Parathyroid adenoma (tissue), 2 donors: Measurements from ENCODE around the gene CLDN6.

Experiments
- H2AFZ ChIP-seq: fragments of 300-600 bp; sonication (generic); one replicate; pipeline ENCODE4 v1.7.0; 2017; ENCODE audit warnings: antibody characterized with exemption, mild to moderate bottlenecking
- H3K27ac ChIP-seq: fragments of 300-600 bp; sonication (generic); one replicate; pipeline ENCODE4 v1.7.0; 2017
- H3K27me3 ChIP-seq: fragments of 300-600 bp; sonication (generic); one replicate; pipeline ENCODE4 v1.7.0; 2017; ENCODE audit warnings: low read length; ENCODE audit not compliant: control insufficient read depth, insufficient read depth
- H3K36me3 ChIP-seq: fragments of 300-600 bp; sonication (generic); one replicate; pipeline ENCODE4 v1.7.0; 2017; ENCODE audit warnings: low read length; ENCODE audit not compliant: control insufficient read depth, insufficient read depth
- H3K4me1 ChIP-seq: fragments of 300-600 bp; sonication (generic); one replicate; pipeline ENCODE4 v1.7.0; 2017; ENCODE audit warnings: control low read depth
- H3K4me2 ChIP-seq: fragments of 300-600 bp; sonication (generic); one replicate; pipeline ENCODE4 v1.7.0; 2017; ENCODE audit warnings: low read length
- H3K4me3 ChIP-seq: fragments of 300-600 bp; sonication (generic); one replicate; pipeline ENCODE4 v1.7.0; 2017; ENCODE audit warnings: low read depth, low read length
- H3K79me2 ChIP-seq: fragments of 300-600 bp; sonication (generic); one replicate; pipeline ENCODE4 v1.7.0; 2017; ENCODE audit warnings: control low read depth
- H3K9ac ChIP-seq: fragments of 300-600 bp; sonication (generic); one replicate; pipeline ENCODE4 v1.7.0; 2017; ENCODE audit warnings: mild to moderate bottlenecking
- H3K9me3 ChIP-seq: fragments of 300-600 bp; sonication (generic); one replicate; pipeline ENCODE4 v1.7.0; 2017; ENCODE audit warnings: low read length; ENCODE audit not compliant: control insufficient read depth
- TF ChIP-seq, protein P1 (sequence below): fragments of 300-600 bp; sonication (generic); IDR thresholded peaks from one replicate; pipeline ENCODE4 v1.7.0; 2017; ENCODE audit warnings: antibody characterized with exemption, mild to moderate bottlenecking
- donor health status: primary hyperparathyroidism.

The CLDN6 gene

DNA sequence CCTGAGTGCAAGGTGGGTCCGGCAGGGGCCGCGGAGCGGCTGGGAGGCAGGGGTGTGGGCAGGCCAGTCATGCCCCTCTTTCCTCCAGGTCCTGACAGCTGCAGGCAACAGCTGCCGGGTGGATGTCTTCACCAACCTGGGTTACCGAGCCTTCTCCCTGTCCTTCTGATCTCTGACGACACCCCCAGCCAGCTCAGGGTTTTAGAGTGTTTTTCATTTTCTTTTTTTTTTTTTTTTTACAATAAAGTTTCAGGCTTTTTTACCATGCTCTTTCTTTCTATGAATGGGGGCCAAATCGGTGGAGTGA is 9.5 kb upstream of the CLDN6 start:
- Histone ChIP-seq H3K36me3 (no peaks in the 10 kb centered on the region), H2AFZ (no peak overlapping the region), H3K27me3 (no peaks in the 10 kb centered on the region), H3K27ac (no peak overlapping the region), H3K9ac (no peak overlapping the region), H3K4me3 (no peak overlapping the region), H3K4me1 (peaks cover 8% of the 10 kb centered on the region), H3K79me2 (no peaks in the 10 kb centered on the region), H3K9me3 (no peaks in the 10 kb centered on the region), H3K4me2 (no peak overlapping the region)
- TF ChIP-seq, protein P1, sequence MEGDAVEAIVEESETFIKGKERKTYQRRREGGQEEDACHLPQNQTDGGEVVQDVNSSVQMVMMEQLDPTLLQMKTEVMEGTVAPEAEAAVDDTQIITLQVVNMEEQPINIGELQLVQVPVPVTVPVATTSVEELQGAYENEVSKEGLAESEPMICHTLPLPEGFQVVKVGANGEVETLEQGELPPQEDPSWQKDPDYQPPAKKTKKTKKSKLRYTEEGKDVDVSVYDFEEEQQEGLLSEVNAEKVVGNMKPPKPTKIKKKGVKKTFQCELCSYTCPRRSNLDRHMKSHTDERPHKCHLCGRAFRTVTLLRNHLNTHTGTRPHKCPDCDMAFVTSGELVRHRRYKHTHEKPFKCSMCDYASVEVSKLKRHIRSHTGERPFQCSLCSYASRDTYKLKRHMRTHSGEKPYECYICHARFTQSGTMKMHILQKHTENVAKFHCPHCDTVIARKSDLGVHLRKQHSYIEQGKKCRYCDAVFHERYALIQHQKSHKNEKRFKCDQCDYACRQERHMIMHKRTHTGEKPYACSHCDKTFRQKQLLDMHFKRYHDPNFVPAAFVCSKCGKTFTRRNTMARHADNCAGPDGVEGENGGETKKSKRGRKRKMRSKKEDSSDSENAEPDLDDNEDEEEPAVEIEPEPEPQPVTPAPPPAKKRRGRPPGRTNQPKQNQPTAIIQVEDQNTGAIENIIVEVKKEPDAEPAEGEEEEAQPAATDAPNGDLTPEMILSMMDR: no peak

- Histone ChIP-seq H3K9ac (no peak overlapping the region), H3K27ac (no peak overlapping the region), H3K27me3 (no peaks in the 10 kb centered on the region), H3K79me2 (no peaks in the 10 kb centered on the region), H3K4me3 (no peak overlapping the region), H3K4me1 (peaks cover 10% of the 10 kb centered on the region), H3K4me2 (no peak overlapping the region), H3K36me3 (no peaks in the 10 kb centered on the region), H3K9me3 (no peaks in the 10 kb centered on the region), H2AFZ (no peak overlapping the region)
- TF ChIP-seq, protein P1: no peak
Observed at GRCh38 chr16:3026609-3027488, 8.9 kb upstream of the CLDN6 start.

DNA sequence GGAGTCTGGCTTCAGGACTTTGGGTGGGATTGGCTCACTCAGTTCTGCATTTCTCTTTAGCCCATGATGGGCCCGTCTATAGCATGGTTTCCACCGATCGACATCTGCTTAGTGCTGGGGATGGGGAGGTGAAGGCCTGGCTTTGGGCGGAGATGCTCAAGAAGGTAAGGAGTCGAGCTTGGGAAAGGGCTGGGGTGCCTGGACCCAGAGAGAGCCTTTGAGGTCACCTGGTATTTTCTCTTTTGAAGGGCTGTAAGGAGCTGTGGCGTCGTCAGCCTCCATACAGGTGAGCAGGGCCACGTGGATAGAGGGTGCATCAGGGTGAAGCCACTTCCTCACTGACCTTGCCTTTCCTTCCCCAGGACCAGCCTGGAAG is 8.0 kb upstream of the CLDN6 start:
- H3K4me1 ChIP-seq: peaks cover 15% of the 10 kb centered on the region
- H3K36me3 ChIP-seq: no peaks in the 10 kb centered on the region
- H3K4me2 ChIP-seq: no peak overlapping the region
- TF ChIP-seq, protein P1: no peak
- H3K79me2 ChIP-seq: no peaks in the 10 kb centered on the region
- H3K4me3 ChIP-seq: no peak overlapping the region
- H3K9me3 ChIP-seq: no peaks in the 10 kb centered on the region
- no peak overlapping the region for H3K27ac ChIP-seq
- no peak overlapping the region for H2AFZ ChIP-seq
- H3K9ac ChIP-seq: no peak overlapping the region
- H3K27me3 ChIP-seq: no peaks in the 10 kb centered on the region

DNA sequence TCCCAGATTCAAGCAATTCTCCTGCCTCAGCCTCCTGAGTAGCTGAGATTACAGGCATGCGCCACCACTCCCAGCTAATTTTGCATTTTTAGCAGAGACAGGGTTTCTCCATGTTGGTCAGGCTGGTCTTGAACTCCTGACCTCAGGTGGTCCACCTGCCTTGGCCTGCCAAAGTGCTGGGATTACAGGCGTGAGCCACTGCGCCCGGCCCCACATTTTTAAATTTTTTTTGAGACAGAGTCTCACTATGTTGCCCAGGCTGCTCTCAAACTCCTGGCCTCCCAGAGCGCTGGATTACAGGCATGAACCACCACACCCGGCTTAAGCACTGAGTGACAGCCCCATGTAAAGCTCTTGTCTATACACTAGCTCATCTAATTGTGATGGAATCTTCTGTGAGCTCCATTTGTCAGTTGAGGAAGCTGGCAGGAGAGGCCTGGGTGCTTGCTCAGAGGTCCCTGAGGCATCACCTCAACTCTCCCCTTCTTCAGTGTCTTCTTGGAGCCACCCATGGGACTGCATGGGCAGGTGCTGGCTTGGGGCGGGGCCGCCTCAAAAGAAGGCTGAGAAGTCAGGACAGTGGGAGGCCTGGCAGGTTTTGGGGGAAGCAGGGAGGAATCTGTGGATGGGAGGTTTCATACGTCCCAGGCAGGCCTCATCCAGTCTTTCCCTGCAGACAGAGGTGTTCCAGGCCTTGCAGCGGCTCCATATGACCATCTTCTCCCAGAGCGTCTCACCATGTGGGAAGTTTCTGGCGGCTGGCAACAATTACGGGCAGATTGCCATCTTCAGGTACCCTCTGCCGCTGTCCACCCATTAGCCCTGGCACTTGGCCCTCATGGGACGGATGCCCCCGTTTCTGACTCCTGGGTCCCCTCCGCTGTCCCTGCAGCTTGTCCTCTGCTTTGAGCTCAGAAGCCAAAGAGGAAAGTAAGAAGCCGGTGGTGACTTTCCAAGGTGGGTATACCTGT is 7.3 kb upstream of the CLDN6 start:
- Histone ChIP-seq H3K4me2 (no peak overlapping the region), H3K27me3 (no peaks in the 10 kb centered on the region), H3K36me3 (no peaks in the 10 kb centered on the region), H3K79me2 (no peaks in the 10 kb centered on the region), H3K27ac (no peak overlapping the region), H3K4me3 (no peak overlapping the region), H2AFZ (no peak overlapping the region), H3K9me3 (no peaks in the 10 kb centered on the region), H3K4me1 (peaks cover 15% of the 10 kb centered on the region), H3K9ac (no peak overlapping the region)
- TF ChIP-seq, protein P1: no peak
